GM06990 (cell line): ENCODE measurements around the gene PDE6C.

ENCODE experiments used
- DNase-seq: peaks from one replicate; pipeline ENCODE4 v3.0.0-alpha.2; 2011; ENCODE audit not compliant: insufficient read length; ENCODE audit errors: extremely low read depth
- H3K27me3 ChIP-seq: replicated peaks from 2 replicates; pipeline ENCODE4 v1.6.0; 2011; ENCODE audit warnings: low read length; ENCODE audit not compliant: control insufficient read depth, insufficient read depth
- H3K36me3 ChIP-seq: 2 replicates; pipeline ENCODE4 v1.5.1; 2011; ENCODE audit warnings: low read length; ENCODE audit not compliant: control insufficient read depth, insufficient read depth
- H3K4me3 ChIP-seq: replicated peaks from 2 replicates; pipeline ENCODE4 v1.5.1; 2011; ENCODE audit warnings: low read depth, mild to moderate bottlenecking, control low read depth, low read length
- CTCF ChIP-seq: IDR thresholded peaks from 2 replicates; pipeline ENCODE4 v1.5.1; 2011; ENCODE audit warnings: low read length, control low read depth, mild to moderate bottlenecking, inconsistent platforms; ENCODE audit not compliant: insufficient read depth, poor library complexity, severe bottlenecking

PDE6C gene

GRCh38 chr10:93657757-93658156 is 45.4 kb downstream of the PDE6C start:
- no peak for TF ChIP-seq CTCF
- Histone ChIP-seq H3K27me3 (no peaks in the 10 kb centered on the region), H3K4me3 (no peak overlapping the region), H3K36me3 (no peaks in the 10 kb centered on the region; the same call in 1 of the 2 replicates)
- DNase-seq: no peak

- no peak for DNase-seq
- TF ChIP-seq CTCF: no peak
- Histone ChIP-seq H3K27me3 (no peaks in the 10 kb centered on the region), H3K4me3 (no peak overlapping the region), H3K36me3 (peaks cover 3% of the 10 kb centered on the region)
Observed at GRCh38 chr10:93666030-93666429, 53.7 kb downstream of the PDE6C start.

- DNase-seq: no peak
- Histone ChIP-seq H3K36me3 (peaks cover 3% of the 10 kb centered on the region), H3K27me3 (no peaks in the 10 kb centered on the region), H3K4me3 (no peak overlapping the region)
- TF ChIP-seq CTCF: no peak
Observed at GRCh38 chr10:93667795-93668194, 55.5 kb downstream of the PDE6C start.

GRCh38 chr10:93670372-93670771 is 58.0 kb downstream of the PDE6C start:
- Histone ChIP-seq H3K4me3 (no peak overlapping the region), H3K27me3 (no peaks in the 10 kb centered on the region), H3K36me3 (peaks cover 3% of the 10 kb centered on the region)
- TF ChIP-seq CTCF: no peak
- no peak for DNase-seq

GRCh38 chr10:93671042-93671441 is 58.7 kb downstream of the PDE6C start:
- no peak for DNase-seq
- no peak overlapping the region for H3K4me3 ChIP-seq
- peaks cover 3% of the 10 kb centered on the region for H3K36me3 ChIP-seq
- H3K27me3 ChIP-seq: no peaks in the 10 kb centered on the region
- no peak for TF ChIP-seq CTCF

GRCh38 chr10:93672022-93672678 is 59.8 kb downstream of the PDE6C start:
- no peak overlapping the region for H3K4me3 ChIP-seq
- no peak for DNase-seq
- peaks cover 3% of the 10 kb centered on the region for H3K36me3 ChIP-seq
- H3K27me3 ChIP-seq: no peaks in the 10 kb centered on the region
- TF ChIP-seq CTCF: no peak
